ENCODE data around the gene IGFBP1.
"Not testable (repeated sequence)": the region's sequence is repeated elsewhere in the genome, so short reads cannot be mapped to it uniquely, and the experiment has no call there.

Gene IGFBP1

GRCh38 chr7:45888185-45888992 is at the start of gene IGFBP1:
Gene IGFBP1, plus strand, starts transcription at chr7:45888488. Its CDS starts 165 bp downstream, at chr7:45888653.
- DNase-seq (ENCODE audit: low read depth), result no peak

- not testable (repeated sequence) for DNase-seq (ENCODE audit: low read depth)
These were observed 49.4 kb upstream of the IGFBP1 start for GRCh38 chr7:45838852-45839251.

- DNase-seq (ENCODE audit: low read depth), result not testable (repeated sequence)
These were observed 46.2 kb upstream of the IGFBP1 start for GRCh38 chr7:45841926-45842717.

- DNase-seq (ENCODE audit: low read depth), result not testable (repeated sequence)
These were observed 41.8 kb upstream of the IGFBP1 start for GRCh38 chr7:45846536-45846935.

- not testable (repeated sequence) for DNase-seq (ENCODE audit: low read depth)
These were observed 39.6 kb upstream of the IGFBP1 start for GRCh38 chr7:45848734-45849133.

- DNase-seq (ENCODE audit: low read depth), result not testable (repeated sequence)
These were observed 35.3 kb upstream of the IGFBP1 start for GRCh38 chr7:45852984-45853383.

- not testable (repeated sequence) for DNase-seq (ENCODE audit: low read depth)
These were observed 34.8 kb upstream of the IGFBP1 start for GRCh38 chr7:45853491-45853890.

- not testable (repeated sequence) for DNase-seq (ENCODE audit: low read depth)
These were observed 32.6 kb upstream of the IGFBP1 start for GRCh38 chr7:45855680-45856079.

GRCh38 chr7:45856888-45857287 is 31.4 kb upstream of the IGFBP1 start:
- not testable (repeated sequence) for DNase-seq (ENCODE audit: low read depth)

GRCh38 chr7:45863715-45864114 is 24.6 kb upstream of the IGFBP1 start:
- DNase-seq (ENCODE audit: low read depth), result no peak

- DNase-seq (ENCODE audit: low read depth), result no peak
These were observed 22.5 kb upstream of the IGFBP1 start for GRCh38 chr7:45865594-45866410.

- no peak for DNase-seq (ENCODE audit: low read depth)
These were observed 20.8 kb upstream of the IGFBP1 start for GRCh38 chr7:45867471-45867870.

GRCh38 chr7:45869426-45869825 is 18.9 kb upstream of the IGFBP1 start:
- DNase-seq (ENCODE audit: low read depth), result no peak

- no peak for DNase-seq (ENCODE audit: low read depth)
These were observed 15.9 kb upstream of the IGFBP1 start for GRCh38 chr7:45872116-45873034.

- no peak for DNase-seq (ENCODE audit: low read depth)
These were observed 15.3 kb upstream of the IGFBP1 start, which contains the start of gene CCDC201 for GRCh38 chr7:45873035-45873354. Gene CCDC201, minus strand, starts transcription at chr7:45873082. Its CDS starts 75 bp downstream, at chr7:45873007.

GRCh38 chr7:45873355-45873754 is 14.9 kb upstream of the IGFBP1 start:
- DNase-seq (ENCODE audit: low read depth), result no peak

GRCh38 chr7:45874408-45875131 is 13.7 kb upstream of the IGFBP1 start:
- peak; percentile 74 for DNase-seq (ENCODE audit: low read depth)

- DNase-seq (ENCODE audit: low read depth), result no peak
These were observed 11.8 kb upstream of the IGFBP1 start for GRCh38 chr7:45876519-45876918.

GRCh38 chr7:45878457-45879144 is 9.7 kb upstream of the IGFBP1 start:
- no peak for DNase-seq (ENCODE audit: low read depth)

- DNase-seq (ENCODE audit: low read depth), result no peak
These were observed 7.8 kb upstream of the IGFBP1 start for GRCh38 chr7:45880433-45880860.
